Brain microvascular endothelial cell (primary cell): ENCODE data around the gene CHID1.

ENCODE experiments used
- DNase-seq: peaks from one replicate; pipeline ENCODE4 v3.0.0-alpha.2; 2020
- H3K27ac ChIP-seq: fragments of 250-450 bp; sonication (Bioruptor Pico); 2 replicates; pipeline ENCODE4 v1.5.1; 2020; ENCODE audit warnings: mild to moderate bottlenecking, moderate library complexity
- H3K27me3 ChIP-seq: fragments of 250-450 bp; sonication (Bioruptor Pico); replicated peaks from 2 replicates; pipeline ENCODE4 v1.5.1; 2020; ENCODE audit warnings: mild to moderate bottlenecking
- H3K36me3 ChIP-seq: fragments of 250-450 bp; sonication (Bioruptor Pico); replicated peaks from 2 replicates; pipeline ENCODE4 v1.5.1; 2020; ENCODE audit warnings: mild to moderate bottlenecking
- H3K4me3 ChIP-seq: 2 replicates; pipeline ENCODE4 v1.5.1; 2011; ENCODE audit warnings: low read depth, mild to moderate bottlenecking, control low read depth, low read length, moderate library complexity
- in situ Hi-C: cut with HindIII; loops from 2 replicates; pipeline ENCODE4 v1.10.0; 2017; ENCODE audit warnings: low sequenced_read_pairs, low pct_ligation_motif_present
- TF ChIP-seq, protein P1 (sequence below): IDR thresholded peaks from 2 replicates; pipeline ENCODE4 v1.5.1; 2011; ENCODE audit warnings: low read depth, mild to moderate bottlenecking, moderate library complexity, low read length, control low read depth, inconsistent platforms; ENCODE audit errors: missing control alignments

Gene CHID1

DNA sequence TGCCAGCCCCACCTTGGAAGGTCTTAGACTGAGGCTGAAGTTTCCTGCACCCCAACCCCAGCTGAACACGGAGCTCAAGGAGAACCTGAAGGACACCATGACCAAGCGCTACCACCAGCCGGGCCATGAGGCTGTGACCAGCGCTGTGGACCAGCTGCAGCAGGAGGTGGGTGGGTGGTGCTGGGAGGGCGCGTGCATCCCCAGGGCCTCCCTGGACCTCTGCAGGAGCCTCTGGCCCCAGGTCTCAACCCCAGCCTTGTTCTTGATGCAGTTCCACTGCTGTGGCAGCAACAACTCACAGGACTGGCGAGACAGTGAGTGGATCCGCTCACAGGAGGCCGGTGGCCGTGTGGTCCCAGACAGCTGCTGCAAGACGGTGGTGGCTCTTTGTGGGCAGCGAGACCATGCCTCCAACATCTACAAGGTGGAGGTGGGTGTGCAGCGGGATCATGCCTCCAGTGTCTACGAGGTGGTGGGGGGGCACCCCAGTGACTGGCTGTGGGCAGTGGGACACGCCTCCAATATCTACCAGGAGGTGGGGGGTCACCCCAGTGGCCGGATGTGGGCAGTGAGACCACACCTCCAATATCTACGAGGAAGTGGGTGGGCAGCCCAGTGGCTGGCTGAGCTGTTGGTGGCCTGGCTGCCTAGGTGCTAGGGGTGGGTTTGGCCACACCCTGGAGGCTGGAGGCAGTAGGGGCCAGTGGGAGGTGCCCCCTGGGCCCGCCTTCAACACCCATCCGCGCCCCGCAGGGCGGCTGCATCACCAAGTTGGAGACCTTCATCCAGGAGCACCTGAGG is 73.2 kb downstream of the CHID1 start:
- no peak for DNase-seq
- in situ Hi-C loops: no loop called here
- H3K4me3 ChIP-seq: no peak overlapping the region
- TF ChIP-seq, protein P1, sequence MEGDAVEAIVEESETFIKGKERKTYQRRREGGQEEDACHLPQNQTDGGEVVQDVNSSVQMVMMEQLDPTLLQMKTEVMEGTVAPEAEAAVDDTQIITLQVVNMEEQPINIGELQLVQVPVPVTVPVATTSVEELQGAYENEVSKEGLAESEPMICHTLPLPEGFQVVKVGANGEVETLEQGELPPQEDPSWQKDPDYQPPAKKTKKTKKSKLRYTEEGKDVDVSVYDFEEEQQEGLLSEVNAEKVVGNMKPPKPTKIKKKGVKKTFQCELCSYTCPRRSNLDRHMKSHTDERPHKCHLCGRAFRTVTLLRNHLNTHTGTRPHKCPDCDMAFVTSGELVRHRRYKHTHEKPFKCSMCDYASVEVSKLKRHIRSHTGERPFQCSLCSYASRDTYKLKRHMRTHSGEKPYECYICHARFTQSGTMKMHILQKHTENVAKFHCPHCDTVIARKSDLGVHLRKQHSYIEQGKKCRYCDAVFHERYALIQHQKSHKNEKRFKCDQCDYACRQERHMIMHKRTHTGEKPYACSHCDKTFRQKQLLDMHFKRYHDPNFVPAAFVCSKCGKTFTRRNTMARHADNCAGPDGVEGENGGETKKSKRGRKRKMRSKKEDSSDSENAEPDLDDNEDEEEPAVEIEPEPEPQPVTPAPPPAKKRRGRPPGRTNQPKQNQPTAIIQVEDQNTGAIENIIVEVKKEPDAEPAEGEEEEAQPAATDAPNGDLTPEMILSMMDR: no peak
- H3K27ac ChIP-seq: no peak overlapping the region
- H3K36me3 ChIP-seq: peaks cover 50% of the 10 kb centered on the region
- no peaks in the 10 kb centered on the region for H3K27me3 ChIP-seq

- Histone ChIP-seq H3K36me3 (peaks cover 50% of the 10 kb centered on the region), H3K27me3 (no peaks in the 10 kb centered on the region), H3K27ac (no peak overlapping the region), H3K4me3 (no peak overlapping the region)
- in situ Hi-C loops: no loop called here
- no peak for DNase-seq
- TF ChIP-seq, protein P1: no peak
Measured at GRCh38 chr11:836700-837099, 73.9 kb downstream of the CHID1 start.

- no peak overlapping the region for H3K27ac ChIP-seq
- TF ChIP-seq, protein P1: no peak
- peaks cover 49% of the 10 kb centered on the region for H3K36me3 ChIP-seq
- H3K4me3 ChIP-seq: no peak overlapping the region
- in situ Hi-C loops: no loop called here
- no peaks in the 10 kb centered on the region for H3K27me3 ChIP-seq
- no peak for DNase-seq
Measured at GRCh38 chr11:836274-836673, 74.3 kb downstream of the CHID1 start.

- no peak for DNase-seq
- in situ Hi-C loops: no loop called here
- Histone ChIP-seq H3K4me3 (peak overlapping the region; percentile 39), H3K36me3 (peaks cover 34% of the 10 kb centered on the region), H3K27ac (peak overlapping the region; percentile 73), H3K27me3 (no peaks in the 10 kb centered on the region)
- TF ChIP-seq, protein P1: no peak
Measured at GRCh38 chr11:834371-835316, 76.0 kb downstream of the CHID1 start.

DNA sequence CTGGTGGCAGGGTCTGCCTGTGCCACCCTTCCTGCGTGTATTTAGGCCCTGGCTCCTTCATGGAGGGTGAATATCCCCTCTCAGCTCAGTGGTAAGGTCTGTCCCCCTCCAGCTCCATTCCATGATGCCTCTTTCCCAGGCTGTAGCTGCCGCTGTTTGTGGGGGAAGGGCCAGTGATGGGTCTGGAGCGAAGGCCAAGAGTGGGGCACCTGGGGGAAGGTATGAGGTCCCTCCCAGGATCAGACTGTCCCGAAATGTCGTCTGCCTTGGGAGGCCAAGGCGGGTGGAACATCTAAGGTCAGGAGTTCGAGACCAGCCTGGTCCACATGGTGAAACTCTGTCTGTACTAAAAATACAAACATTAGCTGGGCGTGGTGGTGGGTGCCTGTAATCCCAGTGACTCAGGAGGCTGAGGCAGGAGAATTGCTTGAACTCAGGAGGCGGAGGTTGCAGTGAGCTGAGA is 76.7 kb downstream of the CHID1 start:
- in situ Hi-C loops: no loop called here
- Histone ChIP-seq H3K4me3 (peak overlapping the region; percentile 73), H3K27ac (peak overlapping the region; percentile 73), H3K27me3 (no peaks in the 10 kb centered on the region), H3K36me3 (peaks cover 26% of the 10 kb centered on the region)
- TF ChIP-seq, protein P1: no peak
- DNase-seq: peak; percentile 54
